IPS-NIHi11 (cell line): Measurements from ENCODE around the gene SLC25A34.

Experiments used
- DNase-seq: peaks from one replicate; pipeline ENCODE4 v3.0.0; 2012; ENCODE audit warnings: mixed read lengths, low spot score

The SLC25A34 gene

GRCh38 chr1:15714406-15715136 is 21.5 kb upstream of the SLC25A34 start:
- no peak for DNase-seq

- no peak for DNase-seq
These were observed 18.5 kb upstream of the SLC25A34 start for GRCh38 chr1:15717418-15718125.

GRCh38 chr1:15718199-15718601 is 17.9 kb upstream of the SLC25A34 start:
- no peak for DNase-seq

GRCh38 chr1:15719381-15720120 is 16.5 kb upstream of the SLC25A34 start:
- DNase-seq, result no peak

GRCh38 chr1:15720861-15721260 is 15.2 kb upstream of the SLC25A34 start:
- no peak for DNase-seq

GRCh38 chr1:15722411-15722810 is 13.6 kb upstream of the SLC25A34 start:
- no peak for DNase-seq

GRCh38 chr1:15722836-15723532 is 13.1 kb upstream of the SLC25A34 start:
- DNase-seq, result no peak

- DNase-seq, result no peak
These were observed 12.3 kb upstream of the SLC25A34 start for GRCh38 chr1:15723631-15724246.

- no peak for DNase-seq
These were observed 10.8 kb upstream of the SLC25A34 start for GRCh38 chr1:15724949-15725880.

- no peak for DNase-seq
These were observed 9.6 kb upstream of the SLC25A34 start for GRCh38 chr1:15726508-15726907.

GRCh38 chr1:15727021-15727420 is 9.0 kb upstream of the SLC25A34 start:
- DNase-seq, result no peak

GRCh38 chr1:15727424-15727823 is 8.6 kb upstream of the SLC25A34 start:
- no peak for DNase-seq

GRCh38 chr1:15727866-15728534 is 8.1 kb upstream of the SLC25A34 start:
- no peak for DNase-seq

- DNase-seq, result no peak
These were observed 7.0 kb upstream of the SLC25A34 start for GRCh38 chr1:15728937-15729657.

GRCh38 chr1:15730423-15730822 is 5.6 kb upstream of the SLC25A34 start:
- DNase-seq, result no peak

GRCh38 chr1:15730936-15731335 is 5.1 kb upstream of the SLC25A34 start:
- DNase-seq, result no peak

GRCh38 chr1:15731735-15732685 is 4.0 kb upstream of the SLC25A34 start:
- DNase-seq, result no peak

- DNase-seq, result no peak
These were observed 3.4 kb upstream of the SLC25A34 start for GRCh38 chr1:15732686-15733081.
